Mononuclear cell (primary cell): Measurements from ENCODE around the gene TNNC2. TPM values are rescaled to one million over a fixed set of nuclear protein-coding genes. Genes with fewer than 3 reads are reported as not detected.
A peak's percentile ranks its signal among the peaks of the same experiment; 100 is the strongest.
"Not testable (repeated sequence)": the region's sequence is repeated elsewhere in the genome, so short reads cannot be mapped to it uniquely, and the experiment has no call there.

Experiments
- H3K27me3 ChIP-seq: 2 replicates; pipeline ENCODE4 v1.6.0; 2011; ENCODE audit warnings: low read length, control low read depth; ENCODE audit not compliant: insufficient read depth
- H3K4me1 ChIP-seq: 2 replicates; pipeline ENCODE4 v1.5.1; 2011; ENCODE audit warnings: mild to moderate bottlenecking, low read length, control low read depth; ENCODE audit not compliant: insufficient read depth
- H3K4me3 ChIP-seq: 2 replicates; pipeline ENCODE4 v1.5.1; 2011; ENCODE audit warnings: mild to moderate bottlenecking, low read length, moderate library complexity
- H3K9me3 ChIP-seq: 2 replicates; pipeline ENCODE4 v1.5.1; 2011; ENCODE audit warnings: low read depth, mild to moderate bottlenecking, control low read depth, low read length
- total RNA-seq: library from RNA; depleted of rRNA; stranded (reverse); fragments of >200 nt; gene quantifications from one replicate; pipeline ENCODE4 v1.2.3, GENCODE V29; 2012

TNNC2 gene
- total RNA-seq, result 0.73 TPM

- peaks cover 30% of the 10 kb centered on the region for H3K4me1 ChIP-seq
- no peak within 1 kb of the TSS for H3K4me3 ChIP-seq
- peaks cover 16% of the 10 kb centered on the region for H3K27me3 ChIP-seq
- no peaks in the 10 kb centered on the region for H3K9me3 ChIP-seq
These were observed at the start of gene TNNC2 for GRCh38 chr20:45827030-45827652. Gene TNNC2, minus strand, starts transcription at chr20:45827312. Its CDS starts 64 bp downstream, at chr20:45827248.

- Histone ChIP-seq H3K27me3 (no peaks in the 10 kb centered on the region), H3K4me1 (no peaks in the 10 kb centered on the region), H3K9me3 (no peaks in the 10 kb centered on the region), H3K4me3 (no peak overlapping the region)
These were observed 47.5 kb upstream of the TNNC2 start for GRCh38 chr20:45874576-45874975.

DNA sequence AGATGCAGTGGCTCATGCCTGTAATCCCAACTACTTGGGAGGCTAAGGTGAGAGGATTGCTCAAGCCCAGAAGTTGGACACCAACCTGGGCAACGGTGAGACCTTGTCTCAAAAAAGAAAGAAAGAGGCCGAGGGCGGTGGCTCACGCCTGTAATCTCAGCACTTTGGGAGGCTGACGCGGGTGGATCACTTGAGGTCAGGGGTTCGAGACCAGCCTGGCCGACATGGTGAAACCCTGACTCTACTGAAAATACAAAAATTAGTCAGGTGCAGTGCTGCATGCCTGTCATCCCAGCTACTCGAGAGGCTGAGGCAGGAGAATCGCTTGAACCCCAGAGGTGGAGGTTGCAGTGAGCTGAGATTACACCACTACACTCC, 47.0 kb upstream of the TNNC2 start:
- H3K9me3 ChIP-seq, H3K4me1 ChIP-seq, H3K4me3 ChIP-seq, H3K27me3 ChIP-seq: not testable (repeated sequence)

DNA sequence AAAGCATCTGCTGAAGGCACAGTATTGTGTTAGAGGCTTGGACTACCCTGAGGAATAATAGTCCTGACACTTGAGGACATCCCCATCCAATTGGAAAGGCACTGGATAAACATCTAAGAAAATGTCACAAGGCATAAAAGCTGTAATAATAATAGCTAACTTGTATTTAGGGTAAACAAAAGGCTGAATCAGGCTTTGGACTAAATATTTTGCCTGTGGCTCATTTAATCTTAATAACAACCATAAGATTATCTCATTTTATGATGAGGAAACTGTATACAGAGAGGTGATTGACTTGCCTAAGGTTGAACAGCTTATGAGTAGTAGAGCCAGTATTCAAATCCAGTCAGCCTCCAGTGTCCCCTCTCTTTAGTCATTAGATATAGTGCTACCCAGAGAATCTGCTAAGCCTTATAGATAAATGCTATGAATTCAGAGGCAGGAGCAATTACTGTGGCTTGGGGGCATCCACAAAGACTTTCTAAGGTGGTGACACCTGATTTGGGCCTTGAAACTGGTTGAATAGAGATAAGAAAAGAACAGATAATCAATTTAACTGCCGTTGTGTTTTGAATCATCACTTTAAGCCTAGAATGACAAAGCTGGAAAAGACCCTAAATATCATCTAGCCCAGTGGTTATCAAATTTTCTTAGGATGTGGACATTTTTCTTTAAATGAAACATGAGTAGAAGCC, 46.4 kb upstream of the TNNC2 start:
- Histone ChIP-seq H3K4me1 (no peaks in the 10 kb centered on the region), H3K9me3 (no peaks in the 10 kb centered on the region), H3K4me3 (no peak overlapping the region), H3K27me3 (no peaks in the 10 kb centered on the region)

DNA sequence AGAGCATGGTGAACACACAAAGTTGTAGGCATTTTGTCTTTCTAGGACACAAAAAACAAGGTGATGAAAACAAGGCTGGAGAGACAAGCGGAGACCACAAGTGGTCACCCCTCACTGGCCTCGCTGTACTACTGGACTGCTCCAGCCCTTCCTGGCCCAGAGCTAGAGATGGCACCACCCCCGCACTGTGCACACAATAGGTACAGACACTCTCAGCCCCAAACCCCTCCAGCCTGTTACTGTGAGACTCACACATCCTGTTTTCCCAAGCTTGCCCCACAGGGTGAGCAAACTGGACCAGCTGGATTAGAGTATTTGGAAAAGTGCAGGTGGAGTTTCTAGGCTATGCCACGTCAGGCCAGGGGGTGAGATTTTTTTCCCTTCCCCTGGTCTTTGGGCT, 45.5 kb upstream of the TNNC2 start:
- H3K27me3 ChIP-seq, result no peaks in the 10 kb centered on the region
- no peaks in the 10 kb centered on the region for H3K9me3 ChIP-seq
- H3K4me3 ChIP-seq, result no peak overlapping the region
- H3K4me1 ChIP-seq, result no peaks in the 10 kb centered on the region

- H3K27me3 ChIP-seq, result no peaks in the 10 kb centered on the region
- no peaks in the 10 kb centered on the region for H3K4me1 ChIP-seq
- H3K4me3 ChIP-seq, result no peak overlapping the region
- H3K9me3 ChIP-seq, result no peaks in the 10 kb centered on the region
These were observed 40.7 kb upstream of the TNNC2 start for GRCh38 chr20:45867819-45868176.

- Histone ChIP-seq H3K4me1 (no peaks in the 10 kb centered on the region), H3K4me3 (no peak overlapping the region)
These were observed 40.2 kb upstream of the TNNC2 start for GRCh38 chr20:45867136-45867818.

GRCh38 chr20:45866454-45866853, 39.3 kb upstream of the TNNC2 start:
- Histone ChIP-seq H3K27me3 (no peaks in the 10 kb centered on the region), H3K9me3 (no peaks in the 10 kb centered on the region), H3K4me3 (no peak overlapping the region), H3K4me1 (no peaks in the 10 kb centered on the region)

More at GRCh38 chr20:45867136-45867818, 40.2 kb upstream of the TNNC2 start:
- Histone ChIP-seq H3K27me3 (no peaks in the 10 kb centered on the region), H3K9me3 (no peaks in the 10 kb centered on the region)

DNA sequence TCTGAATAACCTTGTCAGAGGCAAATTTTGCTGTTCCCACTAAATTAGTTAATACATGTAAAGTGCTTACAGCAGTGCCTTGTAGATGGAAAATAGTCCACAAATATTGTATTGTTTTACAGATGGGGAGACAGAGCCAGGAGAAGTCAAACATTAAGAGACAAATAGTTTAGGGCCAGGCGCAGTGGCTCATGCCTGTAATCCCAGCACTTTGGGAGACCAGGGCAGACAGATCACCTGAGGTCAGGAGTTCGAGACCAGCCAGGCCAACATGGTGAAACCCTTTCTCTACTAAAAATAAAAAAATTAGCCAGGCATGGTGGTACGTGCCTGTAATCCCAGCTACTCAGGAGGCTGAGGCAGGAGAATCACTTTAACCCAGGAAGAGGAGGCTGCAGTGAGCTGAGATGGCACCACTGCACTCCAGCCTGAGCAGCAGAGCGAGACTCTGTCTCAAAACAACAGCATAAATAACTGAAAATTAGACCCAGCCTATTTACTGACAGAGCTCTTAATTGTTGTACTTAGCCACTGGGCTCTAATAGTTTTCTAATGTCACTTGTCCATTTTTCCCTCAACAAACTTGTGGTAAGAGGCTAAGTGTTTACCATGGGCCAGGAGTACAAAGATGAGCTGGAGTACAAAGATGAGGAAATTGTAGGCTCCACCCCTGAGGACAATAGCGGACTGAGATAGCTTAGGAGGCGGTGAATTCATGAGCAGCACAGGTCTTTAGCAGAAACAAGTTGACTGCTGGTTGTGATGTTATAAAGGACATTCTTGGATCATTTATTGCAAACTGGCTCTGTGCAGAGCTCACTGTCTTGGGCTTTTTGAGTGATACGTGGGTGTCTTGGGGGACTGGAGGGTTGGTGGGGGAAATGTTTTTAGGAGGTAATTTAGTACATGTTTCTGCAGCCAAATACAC, 36.7 kb upstream of the TNNC2 start:
- Histone ChIP-seq H3K4me1 (no peaks in the 10 kb centered on the region), H3K9me3 (no peaks in the 10 kb centered on the region), H3K27me3 (no peaks in the 10 kb centered on the region), H3K4me3 (no peak overlapping the region)

DNA sequence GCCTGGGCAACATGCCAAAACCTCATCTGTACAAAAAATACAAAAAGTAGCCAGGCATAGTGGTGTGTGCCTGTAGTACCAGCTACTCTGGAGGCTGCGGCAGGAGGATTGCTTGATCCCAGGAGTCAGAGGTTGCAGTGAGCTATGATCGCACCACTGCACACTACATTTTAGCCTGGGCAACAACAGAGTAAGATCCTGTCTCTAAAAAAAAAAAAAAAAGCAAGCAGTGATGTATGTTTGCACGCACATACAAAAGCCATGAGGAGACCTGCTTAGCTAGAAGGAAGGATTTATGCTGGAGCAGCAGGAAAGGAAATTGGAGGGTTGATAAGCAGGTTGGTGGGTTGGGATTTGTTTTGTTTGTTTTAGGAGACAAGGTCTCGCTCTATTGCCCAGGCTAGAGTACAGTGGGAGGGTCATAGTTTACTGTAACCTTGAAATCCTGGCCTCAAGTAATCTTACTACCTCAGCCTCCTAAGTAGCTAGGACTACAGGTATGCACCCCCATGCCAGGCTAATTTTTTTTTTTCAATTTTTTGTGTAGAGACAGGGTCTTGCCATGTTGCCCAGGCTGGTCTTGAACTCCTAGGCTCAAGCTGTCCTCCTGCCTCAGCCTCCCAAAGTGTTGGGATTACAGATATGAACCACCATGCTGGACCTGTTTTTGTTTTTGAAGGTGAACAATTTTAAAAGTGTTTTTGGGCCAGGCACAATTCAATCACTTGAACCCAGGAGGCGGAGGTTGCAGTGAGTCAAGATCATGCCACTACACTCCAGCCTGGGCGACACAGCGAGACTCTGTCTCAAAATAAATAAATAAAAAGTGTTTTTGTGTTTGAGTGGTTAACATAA, 34.3 kb upstream of the TNNC2 start:
- no peaks in the 10 kb centered on the region for H3K27me3 ChIP-seq

GRCh38 chr20:45860560-45861220, 33.6 kb upstream of the TNNC2 start:
- no peak overlapping the region for H3K4me3 ChIP-seq
- no peaks in the 10 kb centered on the region for H3K9me3 ChIP-seq
- H3K27me3 ChIP-seq, result no peaks in the 10 kb centered on the region
- H3K4me1 ChIP-seq, result peaks cover 20% of the 10 kb centered on the region

More for the DNA sequence above, 34.3 kb upstream of the TNNC2 start:
- H3K4me3 ChIP-seq, result no peak overlapping the region
- peaks cover 12% of the 10 kb centered on the region for H3K4me1 ChIP-seq
- H3K9me3 ChIP-seq, result no peaks in the 10 kb centered on the region

DNA sequence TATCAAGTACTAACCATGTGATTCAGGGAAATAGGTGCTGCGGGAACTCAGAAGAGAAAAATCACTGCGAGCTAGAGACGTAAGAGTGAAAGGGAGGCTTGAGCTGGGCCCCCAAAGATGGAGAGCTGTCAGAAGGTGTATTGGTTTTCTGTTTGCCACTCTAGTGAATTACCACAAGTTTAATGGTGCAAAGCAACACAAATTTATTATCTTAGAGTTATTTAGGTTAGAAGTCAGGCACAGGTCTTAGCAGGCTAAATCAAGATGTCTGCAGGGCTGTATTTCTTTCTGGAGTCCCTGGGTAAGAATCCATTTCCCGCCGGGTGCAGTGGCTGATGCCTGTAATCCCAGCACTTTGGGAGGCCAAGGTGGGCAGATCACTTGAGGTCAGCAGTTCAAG, 32.8 kb upstream of the TNNC2 start:
- Histone ChIP-seq H3K27me3 (no peaks in the 10 kb centered on the region), H3K4me3 (no peak overlapping the region), H3K9me3 (no peaks in the 10 kb centered on the region), H3K4me1 (peaks cover 25% of the 10 kb centered on the region)

GRCh38 chr20:45857882-45858216, 30.7 kb upstream of the TNNC2 start:
- H3K27me3 ChIP-seq, result no peaks in the 10 kb centered on the region
- peak overlapping the region; percentile 67 for H3K4me3 ChIP-seq
- H3K9me3 ChIP-seq, result no peaks in the 10 kb centered on the region

More at GRCh38 chr20:45857882-45858216, 30.7 kb upstream of the TNNC2 start:
- peaks cover 28% of the 10 kb centered on the region for H3K4me1 ChIP-seq
